ENCODE data around the gene NLRP10.

DNA sequence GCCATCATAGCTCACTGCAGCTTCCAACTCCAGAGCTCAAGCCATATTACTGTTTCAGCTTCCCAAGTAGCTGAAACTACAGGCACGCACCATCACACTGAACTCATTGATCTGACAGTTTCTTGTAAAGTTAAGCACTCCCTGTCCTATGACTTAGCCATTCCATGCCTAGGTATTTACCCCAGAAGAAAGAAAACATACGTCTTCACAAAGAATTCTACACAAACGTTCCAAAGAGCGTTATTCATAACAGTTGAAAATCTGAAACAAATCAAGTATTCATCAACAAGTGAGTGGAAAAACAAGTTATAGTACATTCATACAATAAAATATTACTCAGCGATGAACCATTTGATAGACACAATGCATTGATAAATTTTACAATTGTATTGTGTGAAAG is 7.8 kb upstream of the NLRP10 start:
- TF ChIP-seq, protein P1, sequence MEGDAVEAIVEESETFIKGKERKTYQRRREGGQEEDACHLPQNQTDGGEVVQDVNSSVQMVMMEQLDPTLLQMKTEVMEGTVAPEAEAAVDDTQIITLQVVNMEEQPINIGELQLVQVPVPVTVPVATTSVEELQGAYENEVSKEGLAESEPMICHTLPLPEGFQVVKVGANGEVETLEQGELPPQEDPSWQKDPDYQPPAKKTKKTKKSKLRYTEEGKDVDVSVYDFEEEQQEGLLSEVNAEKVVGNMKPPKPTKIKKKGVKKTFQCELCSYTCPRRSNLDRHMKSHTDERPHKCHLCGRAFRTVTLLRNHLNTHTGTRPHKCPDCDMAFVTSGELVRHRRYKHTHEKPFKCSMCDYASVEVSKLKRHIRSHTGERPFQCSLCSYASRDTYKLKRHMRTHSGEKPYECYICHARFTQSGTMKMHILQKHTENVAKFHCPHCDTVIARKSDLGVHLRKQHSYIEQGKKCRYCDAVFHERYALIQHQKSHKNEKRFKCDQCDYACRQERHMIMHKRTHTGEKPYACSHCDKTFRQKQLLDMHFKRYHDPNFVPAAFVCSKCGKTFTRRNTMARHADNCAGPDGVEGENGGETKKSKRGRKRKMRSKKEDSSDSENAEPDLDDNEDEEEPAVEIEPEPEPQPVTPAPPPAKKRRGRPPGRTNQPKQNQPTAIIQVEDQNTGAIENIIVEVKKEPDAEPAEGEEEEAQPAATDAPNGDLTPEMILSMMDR (IDR thresholded peaks at IDR 0.05), result no peak
- no peak for TF ChIP-seq EZH2phosphoT487 (IDR thresholded peaks at IDR 0.05)
